Muscle of leg (tissue), 11 donors: ENCODE data around the gene FOCAD. TPM values are rescaled to one million over a fixed set of nuclear protein-coding genes. Genes with fewer than 3 reads are reported as not detected.
"Not testable (repeated sequence)": the region's sequence is repeated elsewhere in the genome, so short reads cannot be mapped to it uniquely, and the experiment has no call there.

Experiments
- DNase-seq: peaks from one replicate; pipeline ENCODE4 v3.0.0; 2013
- H3K27ac ChIP-seq: one replicate; pipeline ENCODE4 v1.5.1; 2013; ENCODE audit warnings: mild to moderate bottlenecking, low read length, control low read depth
- H3K27me3 ChIP-seq: one replicate; pipeline ENCODE4 v1.6.1; 2013; ENCODE audit warnings: low read length; ENCODE audit not compliant: control insufficient read depth, insufficient read depth
- H3K36me3 ChIP-seq: one replicate; pipeline ENCODE4 v1.6.1; 2013; ENCODE audit warnings: low read length; ENCODE audit not compliant: control insufficient read depth, insufficient read depth
- H3K4me1 ChIP-seq: one replicate; pipeline ENCODE4 v1.6.1; 2013; ENCODE audit warnings: low read length; ENCODE audit not compliant: control insufficient read depth, insufficient read depth
- H3K4me3 ChIP-seq: one replicate; pipeline ENCODE4 v1.5.1; 2013; ENCODE audit warnings: low read length, control low read depth
- H3K9me3 ChIP-seq: replicated peaks from 2 replicates; pipeline ENCODE4 v1.6.1; 2013; ENCODE audit warnings: low read depth, low read length; ENCODE audit not compliant: control insufficient read depth
- WGBS: methylation state at CpG from one replicate; pipeline ENCODE4 v1.1.5; 2013; ENCODE audit warnings: missing lambda C conversion rate; ENCODE audit not compliant: insufficient coverage; 5-methylcytosine and 5-hydroxymethylcytosine counted together
- polyA plus RNA-seq, 8 donors: library from polyadenylated mRNA; unstranded; fragments of 120-200 nt; gene quantifications; one replicate each; pipeline versions ENCODE4 v1.2.1 to v1.2.3, GENCODE V29; 2013; ENCODE audit warnings: inconsistent platforms in 1 of 8, low replicate concordance in 1 of 8; ENCODE audit not compliant: insufficient read length in 8 of 8, insufficient read depth in 1 of 8
- total RNA-seq: library from RNA; stranded (reverse); fragments of 120-200 nt; gene quantifications from one replicate; pipeline ENCODE4 v1.2.4, GENCODE V29; 2013

FOCAD gene
- total and polyA plus RNA-seq, 9 donors: 13.3 to 25.6 (median 17.1) TPM

DNA sequence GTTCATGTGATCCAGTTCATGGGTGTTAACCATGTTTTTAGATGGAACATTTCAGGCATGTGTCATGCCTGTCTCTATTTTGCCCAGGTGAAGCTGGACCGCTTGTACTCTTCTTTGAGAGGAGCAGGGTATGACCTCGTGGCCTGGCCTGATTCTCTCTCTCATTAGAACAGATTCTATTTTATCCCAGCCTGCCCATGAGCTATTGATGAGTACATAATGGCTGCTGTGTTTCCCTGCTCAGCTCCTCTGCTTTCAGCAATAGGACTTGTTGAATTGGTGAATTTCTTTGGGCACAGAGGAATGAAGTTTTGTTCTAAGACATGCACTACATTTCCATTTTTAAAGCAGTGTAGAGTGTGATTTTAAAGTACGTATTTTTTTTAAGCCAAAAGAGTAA is 261.2 kb downstream of the FOCAD start:
- Histone ChIP-seq H3K36me3 (peaks cover 4% of the 10 kb centered on the region), H3K9me3 (no peaks in the 10 kb centered on the region), H3K4me1 (no peaks in the 10 kb centered on the region), H3K27me3 (no peaks in the 10 kb centered on the region), H3K4me3 (no peak overlapping the region), H3K27ac (no peak overlapping the region)
- no peak for DNase-seq
- no CpG with 5 or more reads among the region's 3 CpGs for WGBS

DNA sequence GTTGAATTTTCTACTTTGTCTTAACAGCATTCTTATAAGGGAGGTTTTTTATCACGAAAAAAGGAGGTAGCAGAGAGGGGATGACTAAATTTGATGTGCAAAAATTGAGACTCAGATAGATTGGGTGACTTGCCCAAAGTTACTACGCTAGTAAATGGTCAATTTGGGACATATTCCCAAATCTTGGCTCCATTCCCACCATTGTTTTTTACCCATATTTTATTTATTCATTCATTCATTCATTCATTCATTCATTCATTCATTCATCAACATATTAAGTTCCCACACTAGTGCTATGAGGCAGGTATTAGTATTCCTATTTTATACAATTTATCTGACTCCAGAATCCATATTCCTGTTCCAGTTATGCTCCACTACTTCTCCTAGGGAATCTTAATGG is 261.8 kb downstream of the FOCAD start:
- no peaks in the 10 kb centered on the region for H3K4me1 ChIP-seq
- H3K4me3 ChIP-seq: no peak overlapping the region
- H3K27ac ChIP-seq: no peak overlapping the region
- H3K27me3 ChIP-seq: no peaks in the 10 kb centered on the region
- DNase-seq: no peak
- no CpG with 5 or more reads among the region's 2 CpGs for WGBS
- H3K9me3 ChIP-seq: no peaks in the 10 kb centered on the region
- H3K36me3 ChIP-seq: peaks cover 6% of the 10 kb centered on the region

DNA sequence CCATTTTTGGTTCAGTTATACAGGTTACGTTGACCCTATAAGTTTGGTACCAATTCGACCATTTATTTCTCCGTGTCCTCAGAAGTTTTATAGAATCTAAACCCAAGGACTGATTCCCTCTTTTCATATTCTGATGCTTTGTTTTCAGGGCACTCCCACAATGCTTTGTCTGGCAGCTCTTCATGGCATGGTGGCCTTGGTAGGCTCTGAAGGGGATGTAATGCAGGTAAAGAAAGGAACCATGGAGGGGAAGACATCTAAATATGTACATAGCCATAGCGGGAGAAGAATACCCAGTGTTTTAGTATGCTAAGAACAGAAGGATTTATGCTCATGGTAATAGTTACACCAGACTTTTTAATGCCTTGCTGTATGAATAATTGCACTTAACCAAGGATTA is 264.6 kb downstream of the FOCAD start:
- H3K36me3 ChIP-seq: peaks cover 15% of the 10 kb centered on the region
- H3K9me3 ChIP-seq: no peaks in the 10 kb centered on the region
- H3K4me1 ChIP-seq: no peaks in the 10 kb centered on the region
- H3K27ac ChIP-seq: no peak overlapping the region
- H3K27me3 ChIP-seq: no peaks in the 10 kb centered on the region
- no peak overlapping the region for H3K4me3 ChIP-seq
- DNase-seq: no peak
- WGBS: 100% methylated on average over 1 of the region's 4 CpGs

DNA sequence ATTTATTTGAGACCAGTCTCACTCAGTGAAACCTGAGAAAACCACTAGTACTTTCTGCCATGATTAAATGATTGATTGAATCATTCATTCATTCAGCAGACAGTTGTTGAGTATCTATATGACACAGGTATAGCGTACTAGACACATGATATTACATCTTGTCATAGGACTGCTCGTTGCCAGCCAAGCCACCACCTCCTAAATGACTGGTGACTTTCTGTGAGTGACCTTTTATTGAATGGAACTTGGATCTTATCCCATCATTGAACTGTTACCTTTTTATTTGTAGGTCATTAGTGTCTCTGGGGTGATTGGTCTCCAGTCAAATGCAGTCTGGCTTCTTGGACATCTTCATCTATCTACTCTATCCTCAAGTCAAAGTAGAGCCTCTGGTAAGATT is 266.6 kb downstream of the FOCAD start:
- no peaks in the 10 kb centered on the region for H3K4me1 ChIP-seq
- H3K9me3 ChIP-seq: no peaks in the 10 kb centered on the region
- H3K27ac ChIP-seq: no peak overlapping the region
- no CpG with 5 or more reads among the region's 2 CpGs for WGBS
- H3K27me3 ChIP-seq: no peaks in the 10 kb centered on the region
- H3K36me3 ChIP-seq: peaks cover 11% of the 10 kb centered on the region
- DNase-seq: no peak
- no peak overlapping the region for H3K4me3 ChIP-seq

DNA sequence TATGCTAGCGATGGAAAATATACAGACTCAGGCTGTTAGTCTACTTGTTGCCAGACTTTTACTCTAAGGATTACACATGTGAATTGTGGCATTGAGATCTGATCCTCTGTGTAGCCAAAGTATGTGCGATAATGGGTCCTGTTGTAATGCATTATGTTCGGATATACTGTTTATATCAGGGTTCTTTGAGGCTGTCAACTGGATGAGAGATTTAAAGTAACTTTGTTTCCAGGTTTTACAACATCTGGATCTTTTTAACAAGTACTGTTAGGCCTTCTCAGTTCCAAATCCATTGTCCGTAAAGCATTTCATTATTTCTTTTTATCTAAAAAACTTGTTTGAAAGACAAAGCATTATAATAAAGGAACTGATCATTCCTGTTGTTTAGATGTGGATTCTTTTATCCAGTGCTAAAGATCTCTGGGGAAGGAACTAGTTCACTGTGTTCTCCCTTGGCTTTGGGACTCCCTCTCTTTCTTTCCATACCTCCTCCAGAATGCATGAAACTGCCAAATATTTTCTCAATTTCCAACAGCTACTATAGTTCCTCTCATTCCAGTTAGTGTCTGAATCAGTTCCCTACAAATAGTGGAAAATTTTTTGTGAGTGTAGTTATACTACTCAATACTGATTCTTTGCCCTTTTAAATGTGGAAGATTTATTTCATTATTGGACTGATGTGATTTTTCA is 278.6 kb downstream of the FOCAD start:
- Histone ChIP-seq H3K4me3 (no peak overlapping the region), H3K27ac (peak overlapping the region; percentile 72), H3K36me3 (no peaks in the 10 kb centered on the region), H3K9me3 (no peaks in the 10 kb centered on the region), H3K4me1 (no peaks in the 10 kb centered on the region), H3K27me3 (no peaks in the 10 kb centered on the region)
- no CpG with 5 or more reads among the region's 4 CpGs for WGBS
- peak; percentile 92 for DNase-seq

DNA sequence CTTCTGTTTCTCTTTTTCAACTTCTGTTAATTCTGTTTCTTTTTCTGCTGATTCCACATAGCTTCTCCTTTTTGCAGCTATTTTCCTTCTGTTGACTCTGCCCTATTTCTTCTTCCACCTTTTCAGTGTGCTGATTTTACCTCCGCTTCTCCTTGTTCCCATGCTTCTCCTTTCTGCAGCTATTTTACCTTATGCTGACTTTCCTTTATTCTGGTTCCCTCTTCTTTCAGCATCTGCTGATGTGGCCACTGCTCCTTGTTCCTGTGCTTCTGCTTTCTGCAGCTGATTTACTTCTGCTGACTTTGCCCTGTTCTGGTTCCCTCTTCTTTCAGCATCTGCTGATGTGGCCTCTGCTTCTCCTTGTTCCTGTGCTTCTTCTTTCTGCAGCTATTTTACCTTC is 288.6 kb downstream of the FOCAD start:
- peaks cover 3% of the 10 kb centered on the region for H3K36me3 ChIP-seq
- H3K4me3 ChIP-seq: no peak overlapping the region
- H3K4me1 ChIP-seq: no peaks in the 10 kb centered on the region
- no peak for DNase-seq
- H3K27ac ChIP-seq: no peak overlapping the region
- H3K9me3 ChIP-seq: no peaks in the 10 kb centered on the region
- 100% methylated on average over 1 of the region's 1 CpG for WGBS
- no peaks in the 10 kb centered on the region for H3K27me3 ChIP-seq

GRCh38 chr9:20973246-20973947 is 289.3 kb downstream of the FOCAD start:
- not testable (repeated sequence) for H3K27ac ChIP-seq, H3K9me3 ChIP-seq, H3K36me3 ChIP-seq, H3K4me1 ChIP-seq, DNase-seq, H3K4me3 ChIP-seq, H3K27me3 ChIP-seq
- 71% methylated on average over 2 of the region's 2 CpGs for WGBS

GRCh38 chr9:20974191-20974938 is 290.3 kb downstream of the FOCAD start:
- H3K9me3 ChIP-seq, H3K4me3 ChIP-seq, DNase-seq, H3K27me3 ChIP-seq, H3K27ac ChIP-seq, H3K36me3 ChIP-seq, H3K4me1 ChIP-seq: not testable (repeated sequence)
- 40% methylated on average over 1 of the region's 2 CpGs for WGBS

- H3K4me3 ChIP-seq: no peak overlapping the region
- no peaks in the 10 kb centered on the region for H3K27me3 ChIP-seq
- no peak for DNase-seq
- peaks cover 7% of the 10 kb centered on the region for H3K4me1 ChIP-seq
- H3K9me3 ChIP-seq: no peaks in the 10 kb centered on the region
- H3K27ac ChIP-seq: no peak overlapping the region
- no CpG with 5 or more reads among the region's 2 CpGs for WGBS
- peaks cover 7% of the 10 kb centered on the region for H3K36me3 ChIP-seq
Measured at GRCh38 chr9:20978249-20978648, 294.2 kb downstream of the FOCAD start.

- Histone ChIP-seq H3K36me3 (peaks cover 7% of the 10 kb centered on the region), H3K4me1 (peaks cover 7% of the 10 kb centered on the region), H3K27ac (peak overlapping the region; percentile 39), H3K27me3 (no peaks in the 10 kb centered on the region), H3K9me3 (no peaks in the 10 kb centered on the region), H3K4me3 (no peak overlapping the region)
- peak; percentile 62 for DNase-seq
- no CpG with 5 or more reads among the region's 3 CpGs for WGBS
Measured at GRCh38 chr9:20980832-20981455, 296.9 kb downstream of the FOCAD start.
